HEK293T (cell line): Measurements from ENCODE around the gene JOSD2.

Experiments
- BHLHE40 ChIP-seq: fragments of 450-650 bp; IDR thresholded peaks from 2 replicates; pipeline ENCODE4 v1.6.1; 2016; ENCODE audit warnings: mild to moderate bottlenecking, moderate library complexity, borderline replicate concordance
- CTBP1 ChIP-seq: fragments of 450-650 bp; IDR thresholded peaks from 2 replicates; pipeline ENCODE4 v1.6.1; 2016; ENCODE audit warnings: borderline replicate concordance
- ELF4 ChIP-seq: fragments of 450-650 bp; IDR thresholded peaks from 2 replicates; pipeline ENCODE4 v1.6.1; 2017; ENCODE audit warnings: antibody characterized with exemption
- FOXA1 ChIP-seq: fragments of 450-650 bp; IDR thresholded peaks from 2 replicates; pipeline ENCODE4 v1.6.1; 2016; ENCODE audit warnings: mild to moderate bottlenecking
- FOXM1 ChIP-seq: fragments of 450-650 bp; IDR thresholded peaks from 2 replicates; pipeline ENCODE4 v1.6.1; 2017; ENCODE audit warnings: mild to moderate bottlenecking, borderline replicate concordance
- L3MBTL2 ChIP-seq: fragments of 450-650 bp; conservative IDR thresholded peaks from 2 replicates; pipeline ENCODE4 v1.6.1; 2016; ENCODE audit warnings: mild to moderate bottlenecking
- LEF1 ChIP-seq: fragments of 450-650 bp; IDR thresholded peaks from 2 replicates; pipeline ENCODE4 v1.6.1; 2017; ENCODE audit warnings: mild to moderate bottlenecking, borderline replicate concordance
- PKNOX1 ChIP-seq: fragments of 450-650 bp; IDR thresholded peaks from 2 replicates; pipeline ENCODE4 v1.6.1; 2016
- SP1 ChIP-seq: fragments of 450-650 bp; IDR thresholded peaks from 2 replicates; pipeline ENCODE4 v1.6.1; 2017
- SUZ12 ChIP-seq: fragments of 450-650 bp; IDR thresholded peaks from 2 replicates; pipeline ENCODE4 v1.6.1; 2016; ENCODE audit warnings: mild to moderate bottlenecking
- TARDBP ChIP-seq: fragments of 450-650 bp; IDR thresholded peaks from 2 replicates; pipeline ENCODE4 v1.6.1; 2016

GRCh38 chr19:50536662-50537305 is 25.8 kb upstream of the JOSD2 start:
- TF ChIP-seq PKNOX1 (no peak), TARDBP (no peak), CTBP1 (no peak), FOXM1 (no peak), LEF1 (no peak), L3MBTL2 (no peak), SP1 (no peak), SUZ12 (no peak), ELF4 (no peak), FOXA1 (no peak), BHLHE40 (no peak)
